ENCODE results near the gene TNFRSF14. TPM values are rescaled to one million over a fixed set of nuclear protein-coding genes. Genes with fewer than 3 reads are reported as not detected.

The TNFRSF14 gene
- total and polyA plus RNA-seq, 2 of the 13 experiments (the other 11 are each of a cell fraction or from before 2014, with no cell fraction given) = 11.9 to 49.9 TPM

GRCh38 chr1:2548068-2548589 is 8.0 kb upstream of the TNFRSF14 start (continued):
- 0 out of 2 replicates have a peak, but pooled peaks have one; percentile 9 for TF ChIP-seq TFAP4 (IDR thresholded peaks at IDR 0.05; ENCODE audit: borderline replicate concordance, low read depth)
- no peak for TF ChIP-seq PBX2 (CRISPR knock-in tag; IDR thresholded peaks at IDR 0.05)
- TF ChIP-seq ZNF331 (CRISPR knock-in tag; IDR thresholded peaks at IDR 0.05) = peak; percentile 37; the same call in 1 of the 2 replicates
- TF ChIP-seq DMAP1 (CRISPR knock-in tag; IDR thresholded peaks at IDR 0.05) = no peak
- TF ChIP-seq MED1 (CRISPR knock-in tag; IDR thresholded peaks at IDR 0.05) = no peak
- no peak for TF ChIP-seq GPN1 (CRISPR knock-in tag; IDR thresholded peaks at IDR 0.05; ENCODE audit: borderline replicate concordance)
- no peak for TF ChIP-seq CHCHD3 (CRISPR knock-in tag; IDR thresholded peaks at IDR 0.05)
- TF ChIP-seq MZF1 (CRISPR knock-in tag; IDR thresholded peaks at IDR 0.05; ENCODE audit: borderline replicate concordance) = no peak
- no peak for TF ChIP-seq ZNF639 (CRISPR knock-in tag; conservative IDR thresholded peaks at IDR 0.05)
- TF ChIP-seq XRCC5 (optimal IDR thresholded peaks at IDR 0.05; ENCODE audit: low read length) = peak; percentile 64
- TF ChIP-seq ZNF564 (CRISPR knock-in tag; IDR thresholded peaks at IDR 0.05) = no peak
- TF ChIP-seq ISX (CRISPR knock-in tag; conservative IDR thresholded peaks at IDR 0.05) = no peak
- peak; percentile 15 for TF ChIP-seq MED8 (CRISPR knock-in tag; IDR thresholded peaks at IDR 0.05; ENCODE audit: insufficient replicate concordance)
- no peak for TF ChIP-seq ZNF816 (CRISPR knock-in tag; IDR thresholded peaks at IDR 0.05; ENCODE audit: borderline replicate concordance)
- TF ChIP-seq GATAD2A (CRISPR knock-in tag; IDR thresholded peaks at IDR 0.05) = 0 out of 2 replicates have a peak, but pooled peaks have one; percentile 42
- TF ChIP-seq HOXA9 (CRISPR knock-in tag; IDR thresholded peaks at IDR 0.05; ENCODE audit: borderline replicate concordance) = no peak
- TF ChIP-seq ZNF280B (CRISPR knock-in tag; IDR thresholded peaks at IDR 0.05; ENCODE audit: borderline replicate concordance) = 0 out of 2 replicates have a peak, but pooled peaks have one; percentile 19
- TF ChIP-seq GLMP (CRISPR knock-in tag; IDR thresholded peaks at IDR 0.05; ENCODE audit: borderline replicate concordance) = no peak
- no peak for TF ChIP-seq TRIM24 (CRISPR knock-in tag; IDR thresholded peaks at IDR 0.05)
- no peak for TF ChIP-seq FOXP1 (IDR thresholded peaks at IDR 0.05)
- no peak for TF ChIP-seq FOXP1 (CRISPR knock-in tag; IDR thresholded peaks at IDR 0.05)
- no peak; the same call in 1 of the 2 replicates for TF ChIP-seq ERF (CRISPR knock-in tag; IDR thresholded peaks at IDR 0.05)
- no peak for TF ChIP-seq MEF2D (CRISPR knock-in tag; IDR thresholded peaks at IDR 0.05)
- TF ChIP-seq ETV5 (CRISPR knock-in tag; IDR thresholded peaks at IDR 0.05; ENCODE audit: borderline replicate concordance) = no peak; the same call in 1 of the 2 replicates
- no peak for TF ChIP-seq SMAD1 (CRISPR knock-in tag; IDR thresholded peaks at IDR 0.05; ENCODE audit: borderline replicate concordance, low read depth)
- no peak for TF ChIP-seq DNMT3B (CRISPR knock-in tag; conservative IDR thresholded peaks at IDR 0.05)
- TF ChIP-seq ZNF44 (CRISPR knock-in tag; IDR thresholded peaks at IDR 0.05) = peak; percentile 10; the same call in 1 of the 2 replicates
- TF ChIP-seq FOSL2 (CRISPR knock-in tag; IDR thresholded peaks at IDR 0.05) = peak; percentile 47; the same call in 1 of the 2 replicates

Measured in HepG2 (cell line).